B cell (primary cell): ENCODE data around the gene PARD3. TPM values are rescaled to one million over a fixed set of nuclear protein-coding genes. Genes with fewer than 3 reads are reported as not detected.

Source experiments
- ATAC-seq: fragments of 200-7000 bp; cut with Tn5 transposase; one replicate; pipeline ENCODE4 v1.10.0; 2021; ENCODE audit warnings: low read depth, mild to moderate bottlenecking, moderate number of reproducible peaks, moderate library complexity
- CTCF ChIA-PET: fragments of 350-600 bp; sonication (Branson Sonifier 250); formaldehyde crosslinking; loops from one replicate; lab custom pipeline; 2021; ENCODE audit warnings: antibody characterized with exemption, inconsistent platforms; lab: Charles Lee
- POLR2A ChIA-PET: fragments of 350-600 bp; sonication (Branson Sonifier 250); formaldehyde crosslinking; loops from one replicate; lab custom pipeline; 2021; ENCODE audit warnings: antibody characterized with exemption; lab: Charles Lee
- DNase-seq: peaks from one replicate; pipeline ENCODE4 v3.0.0; 2013
- H2AFZ ChIP-seq: 2 replicates; pipeline ENCODE4 v1.6.1; 2012; ENCODE audit warnings: mild to moderate bottlenecking, low read depth, low read length; ENCODE audit not compliant: insufficient read depth, poor library complexity, severe bottlenecking
- H3K27ac ChIP-seq, 2 donors: 1 replicate in 1 of 2; 2 replicates in 1 of 2; pipeline ENCODE4 v1.5.1; 2012 to 2013; ENCODE audit warnings: low read length in 2 of 2, mild to moderate bottlenecking in 2 of 2, moderate library complexity in 1 of 2
- H3K27me3 ChIP-seq, 4 experiments: fragments of 200-600 bp in 1 of 4; sonication (generic) in 1 of 4; replicated peaks in 1 of 4; 1 replicate in 2 of 4; 2 replicates in 2 of 4; pipeline versions ENCODE4 v1.6.1 to v1.7.0; 2013 to 2016; ENCODE audit warnings: low read length in 3 of 4, mild to moderate bottlenecking in 2 of 4, mixed read lengths in 1 of 4, moderate library complexity in 1 of 4; ENCODE audit not compliant: insufficient read depth in 4 of 4, control insufficient read depth in 3 of 4; ENCODE audit errors: control extremely low read depth in 1 of 4
- H3K36me3 ChIP-seq, 2 experiments: replicated peaks in 1 of 2; 1 replicate in 1 of 2; 2 replicates in 1 of 2; pipeline versions ENCODE4 v1.6.1 to v1.7.1; 2013; ENCODE audit warnings: low read length in 1 of 2; ENCODE audit not compliant: insufficient read depth in 2 of 2, control insufficient read depth in 1 of 2; ENCODE audit errors: control extremely low read depth in 1 of 2, extremely low read depth in 1 of 2
- H3K4me1 ChIP-seq, 2 donors: fragments of 200-600 bp in 1 of 2; sonication (generic) in 1 of 2; 1 replicate in 1 of 2; 2 replicates in 1 of 2; pipeline versions ENCODE4 v1.5.1 to v1.6.1; 2013 to 2017; ENCODE audit warnings: low read length in 2 of 2; ENCODE audit not compliant: control insufficient read depth in 2 of 2, insufficient read depth in 2 of 2
- H3K4me2 ChIP-seq: replicated peaks from 2 replicates; pipeline ENCODE3; 2012; ENCODE audit warnings: mild to moderate bottlenecking, low read depth, low read length; ENCODE audit not compliant: poor library complexity, severe bottlenecking
- H3K4me3 ChIP-seq, 5 experiments: fragments of 200-600 bp in 1 of 5; sonication (generic) in 1 of 5; 1 replicate in 3 of 5; 2 replicates in 2 of 5; pipeline versions ENCODE4 v1.5.1 to v1.7.0; 2011 to 2016; ENCODE audit warnings: low read length in 4 of 5, mild to moderate bottlenecking in 4 of 5, low read depth in 2 of 5, control low read depth in 1 of 5, moderate library complexity in 1 of 5; ENCODE audit not compliant: insufficient read depth in 1 of 5; ENCODE audit errors: control extremely low read depth in 1 of 5, extremely low read depth in 1 of 5
- H3K79me2 ChIP-seq: fragments of 200-600 bp; sonication (generic); one replicate; pipeline ENCODE4 v1.6.0; 2016; ENCODE audit warnings: low read length; ENCODE audit not compliant: control insufficient read depth, insufficient read depth
- H3K9ac ChIP-seq: fragments of 200-600 bp; sonication (generic); 2 replicates; pipeline ENCODE4 v1.6.1; 2017; ENCODE audit warnings: mild to moderate bottlenecking, low read length, moderate library complexity
- H3K9me3 ChIP-seq, 3 donors: one replicate each; pipeline versions ENCODE4 v1.6.1 to v1.7.1; 2013; ENCODE audit warnings: low read length in 2 of 3; ENCODE audit not compliant: control insufficient read depth in 2 of 3, insufficient read depth in 1 of 3; ENCODE audit errors: control extremely low read depth in 1 of 3
- H4K20me1 ChIP-seq: 2 replicates; pipeline ENCODE4 v1.6.0; 2012; ENCODE audit warnings: mild to moderate bottlenecking, low read length; ENCODE audit not compliant: insufficient read depth, control insufficient read depth, poor library complexity, severe bottlenecking
- H3K27ac Mint-ChIP-seq: one replicate; pipeline ENCODE4 v1.8.0; 2021; ENCODE audit warnings: mixed read lengths
- H3K27me3 Mint-ChIP-seq: one replicate; pipeline ENCODE4 v1.8.0; 2021; ENCODE audit warnings: mixed read lengths
- H3K4me1 Mint-ChIP-seq: one replicate; pipeline ENCODE4 v1.8.0; 2021; ENCODE audit warnings: mixed read lengths
- H3K4me3 Mint-ChIP-seq: one replicate; pipeline ENCODE4 v1.8.0; 2021; ENCODE audit warnings: mixed read lengths
- H3K9me3 Mint-ChIP-seq: one replicate; pipeline ENCODE4 v1.8.0; 2022; ENCODE audit warnings: mixed read lengths; ENCODE audit not compliant: insufficient read depth
- EZH2 ChIP-seq: IDR thresholded peaks from 2 replicates; pipeline ENCODE4 v1.6.1; 2012; ENCODE audit warnings: borderline replicate concordance, low read depth, mild to moderate bottlenecking, moderate library complexity, low read length; ENCODE audit not compliant: insufficient read depth, poor library complexity, severe bottlenecking
- WGBS: methylation state at CpG from one replicate; pipeline ENCODE4 v1.1.5; 2013; ENCODE audit warnings: missing lambda C conversion rate; ENCODE audit not compliant: insufficient coverage; 5-methylcytosine and 5-hydroxymethylcytosine counted together
- intact Hi-C: fragments of 100-400 bp; cut with micrococcal nuclease; formaldehyde crosslinking; loops from one replicate; pipeline ENCODE4 v1.10.0; 2022
- polyA plus RNA-seq: library from polyadenylated mRNA; depleted of rRNA; stranded (reverse); fragments of >200 nt; gene quantifications from 2 replicates; pipeline ENCODE4 v1.2.3, GENCODE V29; 2012
- total RNA-seq, 2 donors: library from RNA; stranded (reverse); fragments of 120-200 nt in 1 of 2; gene quantifications; 1 replicate in 1 of 2; 2 replicates in 1 of 2; pipeline versions ENCODE4 v1.2.3 to v1.2.4, GENCODE V29; 2013 to 2022
- TF ChIP-seq, protein P1 (sequence below): fragments of 200-600 bp; IDR thresholded peaks from one replicate; pipeline ENCODE4 v1.8.0; 2022; ENCODE audit warnings: antibody characterized with exemption, mild to moderate bottlenecking

Gene PARD3
- total and polyA plus RNA-seq, 2 donors (not counting 1 experiment from before 2014, with no cell fraction given): not detected

DNA sequence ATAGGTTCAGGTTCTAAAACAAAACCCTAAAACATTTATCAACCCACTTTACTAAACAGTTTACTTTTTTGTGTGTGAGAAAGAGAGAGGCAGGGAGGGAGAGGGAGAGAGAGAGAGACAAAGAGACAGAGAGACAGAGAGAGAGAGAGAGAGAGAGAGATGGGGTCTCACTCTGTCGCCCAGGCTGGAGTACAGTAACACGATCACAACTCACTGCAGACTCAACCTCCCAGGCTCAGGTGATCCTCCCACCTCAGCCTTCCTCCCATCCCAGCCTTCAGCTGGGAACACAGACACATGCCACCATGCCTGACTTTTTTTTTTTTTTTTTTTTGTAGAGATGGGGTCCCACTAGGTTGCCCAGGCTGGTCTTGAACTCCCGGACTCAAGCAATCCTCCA is 52.9 kb downstream of the PARD3 start:
- Histone ChIP-seq H3K27me3 (no peaks in the 10 kb centered on the region), H3K9me3 (no peaks in the 10 kb centered on the region), H4K20me1 (no peaks in the 10 kb centered on the region), H3K4me1 (no peaks in the 10 kb centered on the region), H3K4me3 (no peak overlapping the region), H3K79me2 (no peaks in the 10 kb centered on the region), H3K9ac (no peak overlapping the region), H3K27ac (no peak overlapping the region), H3K36me3 (no peaks in the 10 kb centered on the region), H2AFZ (no peak overlapping the region), H3K4me2 (no peak overlapping the region)
- no peak overlapping the region for H3K27ac Mint-ChIP-seq
- intact Hi-C loops: no loop called here
- ChIA-PET POLR2A (no interaction called here), CTCF (no interaction called here)
- no CpG with 5 or more reads among the region's 3 CpGs for WGBS
- DNase-seq (no peak), ATAC-seq (no peak)
- TF ChIP-seq EZH2: no peak
- TF ChIP-seq, protein P1, sequence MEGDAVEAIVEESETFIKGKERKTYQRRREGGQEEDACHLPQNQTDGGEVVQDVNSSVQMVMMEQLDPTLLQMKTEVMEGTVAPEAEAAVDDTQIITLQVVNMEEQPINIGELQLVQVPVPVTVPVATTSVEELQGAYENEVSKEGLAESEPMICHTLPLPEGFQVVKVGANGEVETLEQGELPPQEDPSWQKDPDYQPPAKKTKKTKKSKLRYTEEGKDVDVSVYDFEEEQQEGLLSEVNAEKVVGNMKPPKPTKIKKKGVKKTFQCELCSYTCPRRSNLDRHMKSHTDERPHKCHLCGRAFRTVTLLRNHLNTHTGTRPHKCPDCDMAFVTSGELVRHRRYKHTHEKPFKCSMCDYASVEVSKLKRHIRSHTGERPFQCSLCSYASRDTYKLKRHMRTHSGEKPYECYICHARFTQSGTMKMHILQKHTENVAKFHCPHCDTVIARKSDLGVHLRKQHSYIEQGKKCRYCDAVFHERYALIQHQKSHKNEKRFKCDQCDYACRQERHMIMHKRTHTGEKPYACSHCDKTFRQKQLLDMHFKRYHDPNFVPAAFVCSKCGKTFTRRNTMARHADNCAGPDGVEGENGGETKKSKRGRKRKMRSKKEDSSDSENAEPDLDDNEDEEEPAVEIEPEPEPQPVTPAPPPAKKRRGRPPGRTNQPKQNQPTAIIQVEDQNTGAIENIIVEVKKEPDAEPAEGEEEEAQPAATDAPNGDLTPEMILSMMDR: no peak
- H3K27me3 Mint-ChIP-seq: no peaks in the 10 kb centered on the region
- no peak overlapping the region for H3K4me3 Mint-ChIP-seq
- no peaks in the 10 kb centered on the region for H3K4me1 Mint-ChIP-seq
- no peaks in the 10 kb centered on the region for H3K9me3 Mint-ChIP-seq

DNA sequence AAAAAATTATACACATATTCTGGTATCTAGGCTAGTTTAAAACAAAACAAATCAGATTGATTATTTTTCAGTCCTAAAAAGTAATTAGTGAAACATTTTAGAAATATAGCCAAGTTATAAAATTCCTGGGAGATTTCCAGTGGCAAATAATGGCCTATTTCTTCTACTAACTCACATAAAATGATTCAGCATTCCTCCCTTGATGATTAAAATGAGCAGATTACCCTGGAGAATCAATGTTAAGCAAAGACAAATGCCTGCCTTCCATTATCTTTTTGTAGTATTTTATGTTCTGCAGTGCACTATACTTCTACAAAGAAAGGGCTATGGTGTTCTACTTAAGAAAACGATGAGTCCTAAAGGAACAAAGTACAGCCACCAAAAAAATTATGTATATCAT is 53.6 kb downstream of the PARD3 start:
- no peaks in the 10 kb centered on the region for H3K27me3 ChIP-seq
- no peaks in the 10 kb centered on the region for H3K9me3 ChIP-seq
- CTCF ChIA-PET: no interaction called here
- no peak overlapping the region for H3K27ac ChIP-seq
- no peaks in the 10 kb centered on the region for H3K27me3 Mint-ChIP-seq
- H3K36me3 ChIP-seq: no peaks in the 10 kb centered on the region
- POLR2A ChIA-PET: no interaction called here
- H3K79me2 ChIP-seq: no peaks in the 10 kb centered on the region
- DNase-seq: no peak
- H4K20me1 ChIP-seq: no peaks in the 10 kb centered on the region
- intact Hi-C loops: no loop called here
- no peak overlapping the region for H2AFZ ChIP-seq
- no peak overlapping the region for H3K4me3 ChIP-seq
- no peak for ATAC-seq
- no peak overlapping the region for H3K4me2 ChIP-seq
- TF ChIP-seq, protein P1: no peak
- no peak for TF ChIP-seq EZH2
- H3K4me3 Mint-ChIP-seq: no peak overlapping the region
- no peak overlapping the region for H3K9ac ChIP-seq
- no peaks in the 10 kb centered on the region for H3K4me1 ChIP-seq
- H3K9me3 Mint-ChIP-seq: no peaks in the 10 kb centered on the region
- WGBS: no CpG with 5 or more reads among the region's 1 CpG
- no peak overlapping the region for H3K27ac Mint-ChIP-seq
- no peaks in the 10 kb centered on the region for H3K4me1 Mint-ChIP-seq
